ENCODE data around the gene ABCC8. TPM values are rescaled to one million over a fixed set of nuclear protein-coding genes. Genes with fewer than 3 reads are reported as not detected.

The ABCC8 gene
- total RNA-seq, 1 donor from 2014 or later, result not detected

DNA sequence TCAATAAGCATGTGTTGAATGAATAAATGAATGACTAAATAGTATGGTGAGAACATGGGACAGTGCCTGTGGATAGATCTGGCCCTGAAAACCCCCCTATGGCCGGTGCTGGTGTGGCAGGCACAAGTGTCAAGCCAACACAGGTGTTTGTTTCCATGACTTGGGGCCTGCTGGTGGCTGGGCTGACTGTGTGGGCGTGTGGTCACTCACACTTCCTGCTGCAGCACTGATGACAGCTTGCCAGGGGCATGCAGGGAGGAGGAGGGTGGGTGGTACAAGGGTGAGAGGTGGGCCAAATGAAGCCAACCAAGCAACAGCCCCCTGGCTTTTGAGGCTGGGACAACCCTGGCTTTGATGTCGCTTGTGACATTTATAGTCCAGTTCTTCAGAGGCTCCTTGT, 30.3 kb upstream of the ABCC8 start:
- H3K4me3 ChIP-seq (ENCODE audit: low read depth, low read length), result no peak overlapping the region
- TF ChIP-seq, protein P1, sequence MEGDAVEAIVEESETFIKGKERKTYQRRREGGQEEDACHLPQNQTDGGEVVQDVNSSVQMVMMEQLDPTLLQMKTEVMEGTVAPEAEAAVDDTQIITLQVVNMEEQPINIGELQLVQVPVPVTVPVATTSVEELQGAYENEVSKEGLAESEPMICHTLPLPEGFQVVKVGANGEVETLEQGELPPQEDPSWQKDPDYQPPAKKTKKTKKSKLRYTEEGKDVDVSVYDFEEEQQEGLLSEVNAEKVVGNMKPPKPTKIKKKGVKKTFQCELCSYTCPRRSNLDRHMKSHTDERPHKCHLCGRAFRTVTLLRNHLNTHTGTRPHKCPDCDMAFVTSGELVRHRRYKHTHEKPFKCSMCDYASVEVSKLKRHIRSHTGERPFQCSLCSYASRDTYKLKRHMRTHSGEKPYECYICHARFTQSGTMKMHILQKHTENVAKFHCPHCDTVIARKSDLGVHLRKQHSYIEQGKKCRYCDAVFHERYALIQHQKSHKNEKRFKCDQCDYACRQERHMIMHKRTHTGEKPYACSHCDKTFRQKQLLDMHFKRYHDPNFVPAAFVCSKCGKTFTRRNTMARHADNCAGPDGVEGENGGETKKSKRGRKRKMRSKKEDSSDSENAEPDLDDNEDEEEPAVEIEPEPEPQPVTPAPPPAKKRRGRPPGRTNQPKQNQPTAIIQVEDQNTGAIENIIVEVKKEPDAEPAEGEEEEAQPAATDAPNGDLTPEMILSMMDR (conservative IDR thresholded peaks at IDR 0.05; ENCODE audit: low read depth, low read length), result no peak
- DNase-seq (ENCODE audit: low read depth), result no peak

- no peak for DNase-seq (ENCODE audit: low read depth)
- TF ChIP-seq, protein P1 (conservative IDR thresholded peaks at IDR 0.05; ENCODE audit: low read depth, low read length), result no peak
- no peak overlapping the region for H3K4me3 ChIP-seq (ENCODE audit: low read depth, low read length)
Measured at GRCh38 chr11:17506314-17506713, 29.7 kb upstream of the ABCC8 start.

- H3K4me3 ChIP-seq (ENCODE audit: low read depth, low read length), result no peak overlapping the region
- no peak for DNase-seq (ENCODE audit: low read depth)
- TF ChIP-seq, protein P1 (conservative IDR thresholded peaks at IDR 0.05; ENCODE audit: low read depth, low read length), result no peak
Measured at GRCh38 chr11:17505146-17505545, 28.5 kb upstream of the ABCC8 start.

DNA sequence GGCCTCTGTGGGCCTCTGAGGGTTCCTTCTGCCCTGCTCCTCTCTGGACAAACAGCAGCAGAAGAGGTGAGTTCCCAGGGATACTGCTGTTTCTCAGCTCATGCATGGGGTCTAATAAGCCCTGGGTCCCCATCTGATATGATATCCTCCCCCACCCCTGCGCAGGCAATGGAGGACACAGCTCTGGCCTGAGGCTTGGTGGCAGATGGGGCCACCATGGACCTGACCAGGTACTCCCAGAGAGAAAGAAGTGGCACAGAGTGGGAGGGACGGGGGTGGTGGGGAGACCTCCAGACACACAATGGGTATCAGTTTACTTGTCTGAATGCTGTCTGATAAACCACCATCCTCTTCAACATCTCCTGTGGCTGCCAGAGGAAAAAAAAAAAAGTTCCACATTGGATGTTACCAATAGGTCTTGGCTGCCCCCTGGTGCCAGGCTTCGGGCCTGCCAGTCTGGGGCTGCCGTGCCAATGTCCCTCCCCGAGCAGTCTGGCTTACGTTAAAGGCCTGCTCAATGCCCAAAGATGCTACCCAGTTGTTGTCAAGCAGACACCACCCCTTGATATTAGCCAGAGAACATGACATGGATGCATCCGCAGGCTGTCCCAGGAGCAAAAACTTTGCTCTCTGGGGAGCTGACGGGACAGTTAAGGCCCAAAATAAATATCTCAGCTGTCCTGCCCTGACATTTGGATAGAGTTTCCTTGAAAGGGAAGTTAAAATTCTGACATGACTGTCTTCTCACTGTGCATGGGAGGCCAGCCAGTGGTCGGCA, 27.9 kb upstream of the ABCC8 start:
- DNase-seq (ENCODE audit: low read depth), result no peak
- TF ChIP-seq, protein P1 (conservative IDR thresholded peaks at IDR 0.05; ENCODE audit: low read depth, low read length), result peak; percentile 82

GRCh38 chr11:17502630-17503029, 26.0 kb upstream of the ABCC8 start:
- TF ChIP-seq, protein P1 (conservative IDR thresholded peaks at IDR 0.05; ENCODE audit: low read depth, low read length), result no peak

More for the DNA sequence above, 27.9 kb upstream of the ABCC8 start:
- H3K4me3 ChIP-seq (ENCODE audit: low read depth, low read length), result no peak overlapping the region

DNA sequence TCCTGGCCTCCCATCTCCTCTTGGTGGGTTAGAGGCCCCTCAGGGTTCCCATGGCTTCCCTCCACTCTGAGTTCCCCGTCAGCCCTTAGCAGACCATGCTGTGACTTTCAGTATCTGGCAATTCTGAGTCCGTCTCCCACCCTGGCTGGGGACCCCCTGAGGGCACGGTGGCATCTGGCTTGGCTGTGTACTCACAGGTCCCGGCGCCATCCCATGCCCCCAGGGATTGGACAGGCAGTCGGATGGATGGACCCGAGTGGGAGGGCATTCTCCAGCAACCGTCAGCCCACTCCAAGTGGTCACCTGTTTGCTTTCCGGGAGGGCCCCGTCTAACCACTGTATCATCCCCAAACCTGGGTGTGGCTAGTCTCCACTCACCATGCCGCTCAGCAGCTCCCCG, 24.0 kb upstream of the ABCC8 start:
- DNase-seq (ENCODE audit: low read depth), result no peak
- H3K4me3 ChIP-seq (ENCODE audit: low read depth, low read length), result no peak overlapping the region
- TF ChIP-seq, protein P1 (conservative IDR thresholded peaks at IDR 0.05; ENCODE audit: low read depth, low read length), result no peak

More at GRCh38 chr11:17502630-17503029, 26.0 kb upstream of the ABCC8 start:
- H3K4me3 ChIP-seq (ENCODE audit: low read depth, low read length), result no peak overlapping the region
- DNase-seq (ENCODE audit: low read depth), result no peak

GRCh38 chr11:17498475-17498874, 21.8 kb upstream of the ABCC8 start:
- no peak overlapping the region for H3K4me3 ChIP-seq (ENCODE audit: low read depth, low read length)
- DNase-seq (ENCODE audit: low read depth), result no peak
- TF ChIP-seq, protein P1 (conservative IDR thresholded peaks at IDR 0.05; ENCODE audit: low read depth, low read length), result no peak

All from epithelial cell of proximal tubule (primary cell).